Osteocyte (in vitro differentiated cells): Measurements from ENCODE around the gene KBTBD8. TPM values are rescaled to one million over a fixed set of nuclear protein-coding genes. Genes with fewer than 3 reads are reported as not detected.

ENCODE experiments used
- DNase-seq: peaks from one replicate; pipeline ENCODE4 v3.0.0; 2021; ENCODE audit warnings: mixed read lengths; ENCODE audit not compliant: unreplicated experiment; ENCODE audit errors: extremely low spot score
- H3K27ac Mint-ChIP-seq: one replicate; pipeline ENCODE4 v1.8.0; 2021; ENCODE audit warnings: mild to moderate bottlenecking, mixed read lengths; ENCODE audit not compliant: unreplicated experiment
- H3K27me3 Mint-ChIP-seq: one replicate; pipeline ENCODE4 v1.8.0; 2021; ENCODE audit warnings: mixed read lengths; ENCODE audit not compliant: unreplicated experiment
- H3K36me3 Mint-ChIP-seq: one replicate; pipeline ENCODE4 v1.8.0; 2021; ENCODE audit warnings: mixed read lengths; ENCODE audit not compliant: unreplicated experiment
- H3K4me1 Mint-ChIP-seq: one replicate; pipeline ENCODE4 v1.8.0; 2021; ENCODE audit warnings: mixed read lengths; ENCODE audit not compliant: unreplicated experiment
- H3K4me3 Mint-ChIP-seq: one replicate; pipeline ENCODE4 v1.8.0; 2021; ENCODE audit warnings: mild to moderate bottlenecking, moderate library complexity, mixed read lengths; ENCODE audit not compliant: unreplicated experiment
- H3K9me3 Mint-ChIP-seq: one replicate; pipeline ENCODE4 v1.8.0; 2021; ENCODE audit warnings: mixed read lengths; ENCODE audit not compliant: unreplicated experiment
- total RNA-seq: library from RNA; stranded (reverse); gene quantifications from 2 replicates; pipeline ENCODE4 v1.2.1, GENCODE V29; 2021
- TF ChIP-seq, protein P1 (sequence below): fragments of 200-600 bp; sonication (generic); IDR thresholded peaks from 2 replicates; pipeline ENCODE4 v1.5.0; 2021; ENCODE audit warnings: antibody characterized with exemption, mild to moderate bottlenecking, moderate library complexity

Gene KBTBD8
- total RNA-seq, 1 donor from 2014 or later: 0.75 TPM

- Mint-ChIP-seq H3K27ac (no peak overlapping the region), H3K4me3 (no peak overlapping the region), H3K36me3 (no peaks in the 10 kb centered on the region), H3K4me1 (no peaks in the 10 kb centered on the region), H3K9me3 (no peaks in the 10 kb centered on the region), H3K27me3 (peaks cover 11% of the 10 kb centered on the region)
- no peak for DNase-seq
- TF ChIP-seq, protein P1, sequence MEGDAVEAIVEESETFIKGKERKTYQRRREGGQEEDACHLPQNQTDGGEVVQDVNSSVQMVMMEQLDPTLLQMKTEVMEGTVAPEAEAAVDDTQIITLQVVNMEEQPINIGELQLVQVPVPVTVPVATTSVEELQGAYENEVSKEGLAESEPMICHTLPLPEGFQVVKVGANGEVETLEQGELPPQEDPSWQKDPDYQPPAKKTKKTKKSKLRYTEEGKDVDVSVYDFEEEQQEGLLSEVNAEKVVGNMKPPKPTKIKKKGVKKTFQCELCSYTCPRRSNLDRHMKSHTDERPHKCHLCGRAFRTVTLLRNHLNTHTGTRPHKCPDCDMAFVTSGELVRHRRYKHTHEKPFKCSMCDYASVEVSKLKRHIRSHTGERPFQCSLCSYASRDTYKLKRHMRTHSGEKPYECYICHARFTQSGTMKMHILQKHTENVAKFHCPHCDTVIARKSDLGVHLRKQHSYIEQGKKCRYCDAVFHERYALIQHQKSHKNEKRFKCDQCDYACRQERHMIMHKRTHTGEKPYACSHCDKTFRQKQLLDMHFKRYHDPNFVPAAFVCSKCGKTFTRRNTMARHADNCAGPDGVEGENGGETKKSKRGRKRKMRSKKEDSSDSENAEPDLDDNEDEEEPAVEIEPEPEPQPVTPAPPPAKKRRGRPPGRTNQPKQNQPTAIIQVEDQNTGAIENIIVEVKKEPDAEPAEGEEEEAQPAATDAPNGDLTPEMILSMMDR: no peak
These were observed 14.5 kb downstream of the KBTBD8 start for GRCh38 chr3:67012564-67012963.

DNA sequence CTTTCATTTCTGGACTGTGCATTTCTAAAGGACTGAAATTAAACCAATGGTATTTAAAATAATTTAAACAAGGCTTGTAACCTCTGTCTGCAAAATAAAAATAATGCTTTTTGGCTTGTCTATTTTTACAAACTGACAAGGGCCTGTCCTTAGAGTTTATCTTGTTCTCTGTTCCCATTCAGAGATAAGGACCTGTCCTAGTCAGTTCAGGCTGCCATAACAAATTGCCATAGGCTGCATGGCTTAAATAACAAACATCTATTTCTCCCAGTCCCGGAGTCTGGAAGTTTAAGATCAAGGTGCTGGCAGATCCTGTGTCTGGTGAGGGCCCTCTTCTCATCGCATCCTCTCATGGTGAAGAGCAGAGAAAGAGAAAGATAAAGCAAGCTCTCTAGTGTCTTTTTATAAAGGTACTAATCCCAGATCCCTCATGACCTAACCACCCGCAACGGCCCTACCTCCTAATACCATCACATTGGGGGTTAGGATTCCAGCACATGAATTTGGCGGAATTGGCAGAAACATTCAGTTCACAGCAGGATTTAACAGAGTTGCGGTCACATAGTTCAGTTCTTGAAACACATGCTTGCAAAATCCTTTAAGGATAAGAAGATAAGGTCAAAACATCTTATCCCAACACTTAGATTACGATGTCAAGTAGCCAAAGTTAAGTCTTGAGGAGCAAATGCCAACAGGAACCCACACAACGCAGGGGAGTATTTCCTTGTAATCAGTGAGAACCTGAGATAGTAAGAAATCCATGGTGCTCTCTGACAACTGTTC, 17.8 kb downstream of the KBTBD8 start:
- TF ChIP-seq, protein P1: no peak
- no peak for DNase-seq
- Mint-ChIP-seq H3K4me1 (peaks cover 2% of the 10 kb centered on the region), H3K27ac (no peak overlapping the region), H3K36me3 (no peaks in the 10 kb centered on the region), H3K4me3 (no peak overlapping the region), H3K27me3 (peaks cover 32% of the 10 kb centered on the region), H3K9me3 (no peaks in the 10 kb centered on the region)

DNA sequence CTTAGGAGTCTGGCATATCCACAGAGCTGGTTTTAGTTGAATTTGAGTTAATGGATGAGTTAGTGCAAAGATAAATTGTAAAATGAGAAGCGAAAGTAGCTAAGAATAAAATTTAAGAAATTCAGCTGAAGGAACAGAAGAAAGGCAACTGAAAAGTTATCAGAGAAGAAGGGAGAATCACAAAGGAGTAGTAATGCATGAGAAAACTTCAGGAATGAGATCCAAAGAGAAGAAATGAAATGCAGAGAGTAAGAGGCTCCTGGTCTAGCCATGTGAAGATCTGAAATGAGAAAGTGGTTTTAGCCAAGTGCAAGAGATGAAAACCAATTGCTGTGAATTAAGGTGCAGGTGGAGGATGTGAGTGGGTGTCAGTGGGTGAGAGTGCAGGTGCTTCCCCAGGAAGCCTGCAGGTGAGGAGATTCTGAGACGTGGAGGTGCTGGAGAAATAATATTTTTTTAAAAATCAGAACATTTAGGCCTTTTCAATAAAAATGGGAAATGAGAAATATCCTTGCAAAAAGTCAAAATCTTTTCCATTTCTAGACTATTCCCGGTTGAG, 18.5 kb downstream of the KBTBD8 start:
- Mint-ChIP-seq H3K36me3 (no peaks in the 10 kb centered on the region), H3K27me3 (peaks cover 32% of the 10 kb centered on the region), H3K9me3 (no peaks in the 10 kb centered on the region), H3K4me1 (peaks cover 2% of the 10 kb centered on the region), H3K4me3 (no peak overlapping the region), H3K27ac (no peak overlapping the region)
- DNase-seq: no peak
- TF ChIP-seq, protein P1: no peak

DNA sequence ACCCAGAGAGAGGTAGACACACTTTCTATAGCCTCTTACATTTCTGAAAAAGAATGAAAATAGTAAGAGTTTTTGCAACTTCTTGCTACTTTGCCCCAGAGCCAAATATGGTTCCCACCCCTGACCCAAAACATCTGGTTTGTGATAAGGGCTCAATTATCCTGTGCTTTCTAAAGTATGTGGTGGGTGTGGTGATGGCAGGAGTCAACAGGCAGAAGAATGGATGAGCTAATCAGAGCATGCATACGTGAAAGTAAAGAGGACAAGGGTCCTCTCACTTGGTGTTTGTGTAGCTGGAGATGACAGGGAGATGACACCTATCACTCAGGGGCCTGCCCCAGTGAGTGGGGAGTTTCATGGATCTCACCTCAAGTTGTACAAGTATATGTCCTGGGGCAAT, 19.1 kb downstream of the KBTBD8 start:
- Mint-ChIP-seq H3K9me3 (no peaks in the 10 kb centered on the region), H3K27ac (no peak overlapping the region), H3K4me3 (no peak overlapping the region), H3K4me1 (peaks cover 2% of the 10 kb centered on the region), H3K27me3 (peaks cover 32% of the 10 kb centered on the region), H3K36me3 (no peaks in the 10 kb centered on the region)
- no peak for DNase-seq
- TF ChIP-seq, protein P1: no peak

GRCh38 chr3:67018105-67018788, 20.1 kb downstream of the KBTBD8 start:
- no peak for DNase-seq
- no peak overlapping the region for H3K27ac Mint-ChIP-seq
- peaks cover 2% of the 10 kb centered on the region for H3K4me1 Mint-ChIP-seq
- no peaks in the 10 kb centered on the region for H3K36me3 Mint-ChIP-seq
- no peak overlapping the region for H3K4me3 Mint-ChIP-seq
- TF ChIP-seq, protein P1: no peak
- H3K9me3 Mint-ChIP-seq: no peaks in the 10 kb centered on the region
- peaks cover 40% of the 10 kb centered on the region for H3K27me3 Mint-ChIP-seq
